Neural cell (in vitro differentiated cells): ENCODE measurements around the gene MED22. TPM values are rescaled to one million over a fixed set of nuclear protein-coding genes. Genes with fewer than 3 reads are reported as not detected.
"Not testable (repeated sequence)": the region's sequence is repeated elsewhere in the genome, so short reads cannot be mapped to it uniquely, and the experiment has no call there.

Experiments
- H2AFZ ChIP-seq: fragments of 200-600, 300-800 bp; sonication (generic), shearing (Covaris generic); 2 replicates; pipeline ENCODE4 v1.6.0; 2014; ENCODE audit warnings: low read depth, mild to moderate bottlenecking, antibody characterized with exemption, low read length, moderate library complexity
- H3F3A ChIP-seq: fragments of 200-600 bp; shearing (Covaris generic); 2 replicates; pipeline ENCODE4 v1.6.1; 2016; ENCODE audit warnings: mild to moderate bottlenecking, moderate library complexity, mixed read lengths, antibody characterized with exemption, low read length; ENCODE audit not compliant: insufficient read depth, poor library complexity, severe bottlenecking
- H3K27ac ChIP-seq: fragments of 200-600, 300-800 bp; sonication (generic), shearing (Covaris generic); 2 replicates; pipeline ENCODE4 v1.5.1; 2014; ENCODE audit warnings: mild to moderate bottlenecking, low read length, moderate library complexity
- H3K27me3 ChIP-seq: fragments of 300-800, 200-600 bp; sonication (generic), shearing (Covaris generic); 2 replicates; pipeline ENCODE4 v1.6.0; 2014; ENCODE audit warnings: mild to moderate bottlenecking, low read depth, low read length, moderate library complexity; ENCODE audit not compliant: insufficient read depth
- H3K36me3 ChIP-seq: fragments of 300-800, 200-600 bp; sonication (generic), shearing (Covaris generic); 2 replicates; pipeline ENCODE4 v1.5.1; 2014; ENCODE audit warnings: mild to moderate bottlenecking, antibody characterized with exemption, low read length, moderate library complexity; ENCODE audit not compliant: insufficient read depth
- H3K4me2 ChIP-seq: fragments of 300-800, 200-600 bp; sonication (generic), shearing (Covaris generic); 2 replicates; pipeline ENCODE4 v1.6.0; 2014; ENCODE audit warnings: mild to moderate bottlenecking, low read length
- H3K4me3 ChIP-seq: fragments of 300-800, 200-600 bp; sonication (generic), shearing (Covaris generic); 2 replicates; pipeline ENCODE4 v1.5.1; 2014; ENCODE audit warnings: mild to moderate bottlenecking, low read length, moderate library complexity
- H3K79me2 ChIP-seq: fragments of 200-600 bp; shearing (Covaris generic); replicated peaks from 2 replicates; pipeline ENCODE4 v1.6.0; 2014; ENCODE audit warnings: mild to moderate bottlenecking, low read length, moderate library complexity; ENCODE audit not compliant: insufficient read depth
- H3K9ac ChIP-seq: fragments of 300-800, 200-600 bp; sonication (generic), shearing (Covaris generic); 2 replicates; pipeline ENCODE4 v1.6.1; 2016; ENCODE audit warnings: mild to moderate bottlenecking, low read length, mixed read lengths
- H3K9me2 ChIP-seq: fragments of 200-600 bp; shearing (Covaris generic); 2 replicates; pipeline ENCODE4 v1.6.1; 2016; ENCODE audit warnings: mild to moderate bottlenecking, low read length, mixed read lengths; ENCODE audit not compliant: insufficient read depth
- H3K9me3 ChIP-seq: fragments of 200-600, 300-800 bp; sonication (generic), shearing (Covaris generic); 2 replicates; pipeline ENCODE4 v1.6.1; 2016; ENCODE audit warnings: mild to moderate bottlenecking, mixed run types, low read length, moderate library complexity, mixed read lengths
- H4K20me1 ChIP-seq: fragments of 200-600 bp; shearing (Covaris generic); 2 replicates; pipeline ENCODE4 v1.6.1; 2016; ENCODE audit warnings: mild to moderate bottlenecking, mixed run types; ENCODE audit not compliant: insufficient read depth
- CTCF ChIP-seq: fragments of 450-650 bp; IDR thresholded peaks from 2 replicates; pipeline ENCODE4 v1.5.1; 2014; ENCODE audit warnings: antibody characterized with exemption, mild to moderate bottlenecking, moderate library complexity; ENCODE audit not compliant: poor library complexity, severe bottlenecking
- EP300 ChIP-seq: fragments of 450-650 bp; conservative IDR thresholded peaks from 2 replicates; pipeline ENCODE4 v1.6.1; 2014; ENCODE audit warnings: antibody characterized with exemption, mild to moderate bottlenecking, moderate library complexity; ENCODE audit not compliant: poor library complexity, severe bottlenecking
- EZH2 ChIP-seq: fragments of 200-600, 300-800 bp; shearing (Covaris generic), sonication (generic); IDR thresholded peaks from 2 replicates; pipeline ENCODE4 v1.6.1; 2014; ENCODE audit warnings: antibody characterized with exemption, low read length, borderline replicate concordance, mild to moderate bottlenecking; ENCODE audit not compliant: insufficient read depth, poor library complexity, severe bottlenecking
- MXI1 ChIP-seq: fragments of 450-650 bp; conservative IDR thresholded peaks from 2 replicates; pipeline ENCODE4 v1.6.1; 2014; ENCODE audit warnings: antibody characterized with exemption, mild to moderate bottlenecking; ENCODE audit not compliant: poor library complexity, severe bottlenecking
- POLR2AphosphoS5 ChIP-seq: IDR thresholded peaks from 2 replicates; pipeline ENCODE4 v1.6.1; 2012
- RAD21 ChIP-seq: fragments of 450-650 bp; conservative IDR thresholded peaks from 2 replicates; pipeline ENCODE4 v1.6.1; 2014; ENCODE audit warnings: antibody characterized with exemption, mild to moderate bottlenecking, moderate library complexity
- SMC3 ChIP-seq: fragments of 450-650 bp; conservative IDR thresholded peaks from 2 replicates; pipeline ENCODE4 v1.6.1; 2014; ENCODE audit warnings: antibody characterized with exemption, mild to moderate bottlenecking, moderate library complexity; ENCODE audit not compliant: poor library complexity
- TAF1 ChIP-seq: IDR thresholded peaks from 2 replicates; pipeline ENCODE4 v1.6.1; 2012; ENCODE audit warnings: low read depth
- polyA plus RNA-seq: library from polyadenylated mRNA; depleted of rRNA; stranded (reverse); fragments of >200 nt; gene quantifications from 2 replicates; pipeline ENCODE4 v1.2.3, GENCODE V29; 2014

MED22 gene
- polyA plus RNA-seq, 1 donor from 2014 or later: 57.5 TPM

DNA sequence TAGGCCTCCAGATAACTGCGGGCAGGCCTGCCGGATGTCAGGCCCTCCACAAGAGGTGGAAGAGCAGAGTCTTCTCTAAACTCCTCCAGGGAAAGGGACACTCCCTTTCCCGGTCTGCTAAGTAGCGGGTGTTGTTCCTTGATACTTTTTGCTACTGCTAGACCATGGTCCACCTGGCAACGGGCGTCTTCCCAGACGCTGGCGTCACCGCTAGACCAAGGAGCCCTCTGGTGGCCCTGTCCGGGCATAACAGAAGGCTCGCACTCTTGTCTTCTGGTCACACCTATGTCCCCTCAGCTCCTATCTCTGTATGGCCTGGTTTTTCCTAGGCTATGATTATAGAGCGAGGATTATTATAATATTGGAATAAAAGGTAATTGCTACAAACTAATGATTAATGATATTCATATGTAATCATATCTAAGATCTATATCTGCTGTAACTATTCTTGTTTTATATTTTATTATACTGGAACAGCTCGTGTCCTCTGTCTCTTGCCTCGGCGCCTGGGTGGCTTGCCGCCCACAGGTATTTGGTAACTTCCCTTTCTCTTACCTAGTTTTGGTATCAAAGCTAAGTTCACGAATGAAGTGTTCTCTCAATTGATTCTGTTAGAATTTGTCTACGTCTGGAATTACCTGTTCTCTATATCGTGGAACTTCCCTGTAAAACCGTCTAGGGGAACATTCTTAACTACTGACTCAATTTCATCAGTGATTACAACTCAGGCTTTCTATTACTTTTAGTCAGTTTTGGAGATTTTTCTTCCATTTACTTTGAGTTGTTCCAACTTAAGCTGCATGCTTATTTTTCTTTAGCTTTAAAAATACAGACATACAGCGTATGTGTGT is 18.4 kb downstream of the MED22 start:
- H3K4me3 ChIP-seq, H3K9ac ChIP-seq, H3K79me2 ChIP-seq, H3K9me2 ChIP-seq, H2AFZ ChIP-seq, H3K27ac ChIP-seq, H3K36me3 ChIP-seq, H3F3A ChIP-seq, H3K9me3 ChIP-seq, H3K4me2 ChIP-seq, H4K20me1 ChIP-seq, H3K27me3 ChIP-seq: not testable (repeated sequence)
- TF ChIP-seq CTCF: peak; percentile 30

DNA sequence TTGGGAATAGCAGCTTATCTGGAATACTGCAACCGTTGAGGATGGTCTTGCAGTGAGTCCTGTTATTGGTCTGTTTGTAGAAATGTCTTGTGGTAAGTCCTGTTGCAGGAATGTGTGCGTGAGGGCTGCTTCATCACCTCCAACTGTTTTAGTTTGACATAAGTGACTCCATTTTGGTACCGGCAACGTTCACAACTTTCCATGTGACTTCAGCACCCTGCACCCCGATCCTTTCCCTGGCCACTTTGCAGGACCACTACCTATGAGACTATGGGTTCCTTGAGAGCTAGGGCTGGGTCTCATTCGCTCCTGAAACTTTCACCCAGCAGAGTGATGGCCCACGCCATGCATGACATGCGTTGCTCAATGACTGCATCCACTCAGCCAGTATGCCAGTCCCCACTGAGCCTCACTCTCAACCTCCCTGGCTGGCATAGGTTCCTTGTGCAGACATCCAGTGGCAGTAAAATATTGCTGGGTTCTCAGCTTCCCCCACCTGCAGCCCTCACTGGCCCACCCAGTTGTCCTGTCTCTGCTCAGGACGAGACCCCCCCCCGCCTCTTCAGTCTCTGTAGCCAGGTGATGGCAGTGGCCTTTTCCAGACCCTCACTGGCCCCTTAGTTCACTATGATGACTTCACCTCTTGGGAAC is 20.0 kb downstream of the MED22 start:
- no peaks in the 10 kb centered on the region for H3K36me3 ChIP-seq
- no peaks in the 10 kb centered on the region for H3K27me3 ChIP-seq
- H3K79me2 ChIP-seq: no peaks in the 10 kb centered on the region
- H3K9me2 ChIP-seq: no peaks in the 10 kb centered on the region
- no peaks in the 10 kb centered on the region for H4K20me1 ChIP-seq
- H3K27ac ChIP-seq: no peak overlapping the region
- H3K4me3 ChIP-seq: no peak overlapping the region
- H3K9me3 ChIP-seq: no peaks in the 10 kb centered on the region
- H3F3A ChIP-seq: no peaks in the 10 kb centered on the region
- H3K4me2 ChIP-seq: no peak overlapping the region
- no peak overlapping the region for H3K9ac ChIP-seq
- H2AFZ ChIP-seq: no peak overlapping the region
- TF ChIP-seq RAD21: no peak

DNA sequence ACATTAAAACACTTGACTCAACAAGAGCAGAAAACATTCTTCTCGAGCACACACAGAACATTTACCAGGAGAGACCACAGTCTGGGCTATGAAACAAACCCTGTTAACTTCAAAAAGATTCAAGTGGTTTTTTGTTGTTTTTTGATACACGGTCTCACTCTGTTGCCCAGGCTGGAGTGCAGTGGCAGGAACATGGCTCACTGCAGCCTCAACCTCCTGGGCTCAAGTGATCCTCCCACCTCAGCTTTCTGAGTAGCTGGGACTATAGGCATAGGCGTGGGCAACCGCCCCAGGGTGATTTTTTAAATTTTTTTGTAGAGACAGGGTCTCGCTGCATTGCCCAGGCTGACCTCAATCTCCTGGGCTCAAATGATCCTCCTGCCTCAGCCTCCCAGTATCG is 20.9 kb downstream of the MED22 start:
- H4K20me1 ChIP-seq, H3K9me3 ChIP-seq, H3K27me3 ChIP-seq: not testable (repeated sequence)

DNA sequence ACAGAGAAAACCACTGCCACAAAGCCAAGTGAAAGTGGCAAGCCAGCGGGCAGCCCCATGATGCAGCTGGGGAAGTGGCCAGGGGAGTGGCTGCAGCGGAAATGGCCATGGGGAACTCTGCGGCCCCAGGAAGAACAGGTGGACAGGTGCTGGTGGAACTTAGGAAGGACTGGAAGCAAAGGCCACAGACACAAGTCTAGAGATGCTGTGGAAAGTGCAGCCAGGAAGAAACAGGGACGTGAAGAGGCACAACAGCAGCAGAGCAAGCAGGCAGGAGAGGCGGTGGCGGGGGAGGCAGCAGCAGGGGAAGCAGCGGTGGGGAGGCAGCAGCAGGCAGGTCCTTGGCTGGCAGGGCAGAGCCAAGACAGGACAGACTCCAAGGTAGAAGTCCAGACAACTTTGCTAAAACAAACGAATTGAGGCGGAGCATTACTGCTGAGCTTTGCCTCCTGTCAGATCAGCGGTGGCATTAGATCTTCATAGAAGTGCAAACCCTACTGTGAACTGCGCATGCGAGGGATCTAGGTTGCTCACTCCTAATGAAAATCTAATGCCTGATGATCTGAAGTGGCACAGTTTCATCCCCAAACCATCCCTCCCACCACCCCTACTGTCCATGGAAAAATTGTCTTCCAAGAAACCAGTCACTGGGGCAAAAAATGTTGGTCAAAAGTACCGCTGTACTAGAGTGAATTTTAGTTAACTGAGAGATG is 23.8 kb downstream of the MED22 start:
- H3K4me3 ChIP-seq: no peak overlapping the region
- no peaks in the 10 kb centered on the region for H3F3A ChIP-seq
- no peak overlapping the region for H3K9ac ChIP-seq
- no peaks in the 10 kb centered on the region for H3K79me2 ChIP-seq
- H3K27ac ChIP-seq: no peak overlapping the region
- H3K9me2 ChIP-seq: no peaks in the 10 kb centered on the region
- H3K9me3 ChIP-seq: no peaks in the 10 kb centered on the region
- H3K36me3 ChIP-seq: no peaks in the 10 kb centered on the region
- no peaks in the 10 kb centered on the region for H4K20me1 ChIP-seq
- no peak overlapping the region for H2AFZ ChIP-seq
- H3K4me2 ChIP-seq: no peak overlapping the region
- H3K27me3 ChIP-seq: no peaks in the 10 kb centered on the region
- no peak for TF ChIP-seq MXI1
- TF ChIP-seq SMC3: no peak
- no peak for TF ChIP-seq RAD21
- TF ChIP-seq EZH2: no peak
- TF ChIP-seq EP300: no peak
- no peak for TF ChIP-seq CTCF
- TF ChIP-seq POLR2AphosphoS5: no peak
- TF ChIP-seq TAF1: no peak

More for the DNA sequence above, 20.9 kb downstream of the MED22 start:
- not testable (repeated sequence) for H3K4me2 ChIP-seq, H2AFZ ChIP-seq, H3F3A ChIP-seq, H3K36me3 ChIP-seq, H3K9ac ChIP-seq, H3K9me2 ChIP-seq, H3K27ac ChIP-seq, H3K4me3 ChIP-seq, H3K79me2 ChIP-seq
